GM19043 (cell line): ENCODE measurements around the gene IGFLR1.

Experiments used
- ATAC-seq: cut with Tn5 transposase; IDR thresholded peaks from one replicate; pipeline ENCODE4 v1.9.1; 2021; ENCODE audit warnings: low read depth; ENCODE audit not compliant: unreplicated experiment

IGFLR1 gene

GRCh38 chr19:35740423-35741202, 1.6 kb downstream of the IGFLR1 start:
- ATAC-seq: peak; percentile 56

GRCh38 chr19:35740108-35740422, 2.2 kb downstream of the IGFLR1 start:
- ATAC-seq: peak; percentile 7

DNA sequence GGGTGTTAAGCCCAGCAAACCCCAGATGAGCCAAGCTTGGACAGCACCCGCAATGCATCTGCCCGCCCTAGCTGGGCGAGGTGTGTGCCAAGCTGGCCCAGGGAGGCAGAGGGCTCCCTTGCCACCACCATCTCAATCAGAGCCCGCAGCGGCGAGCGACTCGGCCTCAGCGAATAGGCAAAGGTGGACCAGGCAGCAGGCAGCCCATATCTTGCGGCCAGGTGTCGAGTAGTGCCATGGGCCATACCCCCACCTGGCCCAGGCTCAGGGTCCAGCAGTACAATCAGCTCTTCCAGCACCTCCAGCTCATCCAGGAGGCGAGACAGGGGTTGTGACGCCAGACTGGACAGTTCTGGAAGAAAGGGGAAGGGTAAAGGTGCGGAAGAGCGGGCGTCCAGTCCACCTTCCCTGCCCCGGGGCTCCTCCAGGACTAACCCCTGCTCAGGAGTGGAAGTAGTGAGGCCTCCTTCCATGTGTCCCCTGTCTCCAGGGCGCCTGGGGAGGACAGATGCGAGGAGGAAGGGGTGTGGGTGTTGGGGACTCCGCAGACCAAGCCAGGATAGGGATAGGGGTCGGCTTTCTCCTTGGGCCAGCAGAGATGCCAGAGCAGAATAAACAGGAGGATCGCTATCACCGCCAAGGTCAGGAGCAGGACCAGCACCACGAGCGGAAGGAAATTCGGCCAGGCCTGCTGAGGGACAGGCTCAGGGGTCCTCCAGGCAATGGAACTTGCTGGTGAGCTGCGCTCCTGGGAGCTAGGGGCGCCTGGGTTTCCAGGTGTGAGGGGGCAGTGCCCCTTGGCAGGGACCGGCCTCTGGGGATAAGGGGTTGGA, 2.8 kb downstream of the IGFLR1 start:
- no peak for ATAC-seq

GRCh38 chr19:35738887-35739229, 3.4 kb downstream of the IGFLR1 start:
- no peak for ATAC-seq

DNA sequence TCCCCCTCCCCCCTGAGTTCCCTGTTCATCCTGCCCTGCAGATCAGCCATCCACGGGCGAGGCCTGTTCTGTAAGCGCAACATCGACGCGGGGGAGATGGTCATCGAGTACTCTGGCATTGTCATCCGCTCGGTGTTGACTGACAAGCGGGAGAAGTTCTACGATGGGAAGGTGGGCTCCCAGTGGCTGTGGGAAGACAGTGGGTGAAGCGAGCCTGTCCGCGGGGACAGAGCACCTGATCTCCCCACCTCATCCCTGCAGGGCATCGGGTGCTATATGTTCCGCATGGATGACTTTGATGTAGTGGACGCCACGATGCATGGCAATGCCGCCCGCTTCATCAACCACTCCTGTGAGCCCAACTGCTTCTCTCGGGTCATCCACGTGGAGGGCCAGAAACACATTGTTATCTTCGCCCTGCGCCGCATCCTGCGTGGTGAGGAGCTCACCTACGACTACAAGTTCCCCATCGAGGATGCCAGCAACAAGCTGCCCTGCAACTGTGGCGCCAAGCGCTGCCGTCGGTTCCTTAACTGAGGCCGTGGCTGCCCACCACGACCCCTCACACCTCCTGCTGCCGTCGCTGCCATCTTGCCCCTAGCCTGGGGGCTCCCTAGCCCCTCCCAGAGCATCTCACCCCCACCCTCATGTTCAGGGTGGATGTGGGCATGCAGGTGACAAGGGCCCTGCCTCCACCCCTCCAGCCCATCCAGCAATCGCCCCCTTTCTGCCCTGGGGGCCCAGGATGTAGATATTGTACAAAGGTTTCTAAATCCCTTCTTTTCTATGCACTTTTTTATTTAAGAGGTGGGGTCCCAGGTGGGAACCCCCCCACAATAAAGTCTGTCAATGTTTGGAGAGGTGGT, 4.0 kb downstream of the IGFLR1 start:
- no peak for ATAC-seq

GRCh38 chr19:35736913-35737886, 5.1 kb downstream of the IGFLR1 start:
- no peak for ATAC-seq

DNA sequence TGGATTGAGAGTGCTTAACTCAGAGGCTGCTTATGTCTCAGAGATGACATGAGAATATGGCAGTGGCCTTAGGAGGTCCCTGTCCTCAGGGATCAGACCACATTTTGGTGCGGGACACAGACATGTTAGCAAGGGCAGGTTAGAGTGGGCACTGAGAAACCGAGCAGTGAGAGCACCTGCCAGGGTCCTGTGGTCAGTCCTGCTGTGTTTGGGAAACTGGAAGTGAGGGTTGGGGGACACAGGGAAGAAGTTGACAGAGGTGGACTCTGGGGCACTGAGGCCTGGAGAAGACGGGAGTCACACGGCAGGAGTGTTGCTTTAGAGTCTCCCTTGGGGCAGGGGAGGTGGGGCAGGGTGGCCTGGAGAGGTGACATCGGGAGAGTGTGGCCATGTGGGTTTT, 7.4 kb downstream of the IGFLR1 start:
- ATAC-seq: no peak

DNA sequence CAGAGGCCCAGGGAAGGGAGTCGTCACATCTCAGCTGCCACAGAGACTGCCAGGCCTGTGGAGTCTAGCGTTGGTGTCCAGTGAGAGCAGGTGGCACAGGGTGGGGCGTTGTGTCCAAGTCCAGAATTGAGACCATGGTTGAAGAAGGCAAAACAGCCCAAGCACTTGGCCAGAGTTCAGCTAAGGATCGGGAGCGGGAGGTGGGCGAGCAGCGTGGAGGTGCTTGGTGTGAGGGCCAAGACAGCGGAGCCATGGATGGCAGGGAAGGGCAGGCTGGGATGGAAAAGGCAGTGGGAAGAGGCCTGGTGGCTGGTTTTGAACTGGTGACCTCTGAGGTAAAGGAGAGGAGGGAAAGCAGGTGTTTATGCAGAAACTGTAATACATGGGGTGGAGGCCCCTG, 8.0 kb downstream of the IGFLR1 start:
- ATAC-seq: no peak

- ATAC-seq: no peak
These were observed 8.8 kb downstream of the IGFLR1 start for GRCh38 chr19:35733180-35734125.

DNA sequence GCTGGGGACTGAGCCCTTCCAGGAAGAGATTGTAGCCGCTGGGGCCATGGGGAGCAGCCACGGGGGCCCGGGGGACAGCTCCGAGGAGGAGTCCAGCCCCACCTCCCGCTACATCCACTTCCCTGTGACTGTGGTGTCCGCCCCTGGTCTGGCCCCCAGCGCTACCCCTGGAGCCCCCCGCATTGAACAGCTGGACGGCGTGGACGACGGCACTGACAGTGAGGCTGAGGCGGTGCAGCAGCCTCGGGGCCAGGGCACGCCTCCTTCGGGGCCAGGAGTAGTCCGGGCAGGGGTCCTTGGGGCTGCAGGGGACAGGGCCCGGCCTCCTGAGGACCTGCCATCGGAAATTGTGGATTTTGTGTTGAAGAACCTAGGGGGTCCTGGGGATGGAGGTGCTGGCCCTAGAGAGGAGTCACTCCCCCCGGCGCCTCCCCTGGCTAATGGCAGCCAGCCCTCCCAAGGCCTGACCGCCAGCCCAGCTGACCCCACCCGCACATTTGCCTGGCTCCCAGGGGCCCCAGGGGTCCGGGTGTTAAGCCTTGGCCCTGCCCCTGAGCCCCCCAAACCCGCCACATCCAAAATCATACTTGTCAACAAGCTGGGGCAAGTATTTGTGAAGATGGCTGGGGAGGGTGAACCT, 9.6 kb downstream of the IGFLR1 start:
- no peak for ATAC-seq

GRCh38 chr19:35731779-35732405, 10.4 kb downstream of the IGFLR1 start:
- ATAC-seq: no peak

GRCh38 chr19:35731353-35731752, 10.9 kb downstream of the IGFLR1 start:
- no peak for ATAC-seq

- no peak for ATAC-seq
These were observed 11.9 kb downstream of the IGFLR1 start for GRCh38 chr19:35730326-35730725.

GRCh38 chr19:35729763-35730162, 12.5 kb downstream of the IGFLR1 start:
- ATAC-seq: no peak

GRCh38 chr19:35729021-35729420, 13.2 kb downstream of the IGFLR1 start:
- no peak for ATAC-seq

GRCh38 chr19:35727956-35728706, 14.1 kb downstream of the IGFLR1 start:
- no peak for ATAC-seq
